Ascending aorta (tissue), 2 donors: ENCODE results near the gene RTEL1. TPM values are rescaled to one million over a fixed set of nuclear protein-coding genes. Genes with fewer than 3 reads are reported as not detected.
"Not testable (repeated sequence)": the region's sequence is repeated elsewhere in the genome, so short reads cannot be mapped to it uniquely, and the experiment has no call there.

Experiments
- DNase-seq, 2 donors: peaks; one replicate each; pipeline ENCODE4 v3.0.0-alpha.2; 2019; ENCODE audit warnings: low spot score in 2 of 2
- H3K27ac ChIP-seq, 2 donors: fragments of 200-600 bp; sonication (generic); one replicate each; pipeline ENCODE4 v1.5.1; 2016 to 2017; ENCODE audit warnings: mild to moderate bottlenecking in 1 of 2
- H3K27me3 ChIP-seq: fragments of 200-600 bp; sonication (generic); one replicate; pipeline ENCODE4 v1.5.1; 2017
- H3K36me3 ChIP-seq, 2 donors: fragments of 200-600 bp; sonication (generic); one replicate each; pipeline ENCODE4 v1.5.1; 2016
- H3K4me1 ChIP-seq, 2 donors: fragments of 200-600 bp; sonication (generic); one replicate each; pipeline ENCODE4 v1.5.1; 2016 to 2017; ENCODE audit warnings: mild to moderate bottlenecking in 1 of 2
- H3K4me3 ChIP-seq, 2 donors: fragments of 200-600 bp; sonication (generic); one replicate each; pipeline ENCODE4 v1.5.1; 2016 to 2017; ENCODE audit warnings: mild to moderate bottlenecking in 1 of 2
- H3K9me3 ChIP-seq, 2 donors: fragments of 200-600 bp; sonication (generic); one replicate each; pipeline ENCODE4 v1.5.1; 2016
- intact Hi-C: fragments of 100-400 bp; cut with DNase I; formaldehyde crosslinking; loops from one replicate; pipeline ENCODE4 v1.15.1; 2023
- total RNA-seq: library from RNA; depleted of rRNA; stranded (reverse); fragments of >200 nt; gene quantifications from one replicate; pipeline ENCODE4 v1.1.0, GENCODE V29; 2016
- TF ChIP-seq, protein P1 (sequence below), 3 experiments: fragments of 200-600 bp in 2 of 3; fragments of 450-650 bp in 1 of 3; sonication (generic) in 2 of 3; IDR thresholded peaks; one replicate each; pipeline ENCODE4 v1.5.1; 2016 to 2019; ENCODE audit warnings: antibody characterized with exemption in 3 of 3, mild to moderate bottlenecking in 1 of 3, moderate library complexity in 1 of 3

The RTEL1 gene
- total RNA-seq, 1 donor from 2014 or later, result 80.6 TPM

DNA sequence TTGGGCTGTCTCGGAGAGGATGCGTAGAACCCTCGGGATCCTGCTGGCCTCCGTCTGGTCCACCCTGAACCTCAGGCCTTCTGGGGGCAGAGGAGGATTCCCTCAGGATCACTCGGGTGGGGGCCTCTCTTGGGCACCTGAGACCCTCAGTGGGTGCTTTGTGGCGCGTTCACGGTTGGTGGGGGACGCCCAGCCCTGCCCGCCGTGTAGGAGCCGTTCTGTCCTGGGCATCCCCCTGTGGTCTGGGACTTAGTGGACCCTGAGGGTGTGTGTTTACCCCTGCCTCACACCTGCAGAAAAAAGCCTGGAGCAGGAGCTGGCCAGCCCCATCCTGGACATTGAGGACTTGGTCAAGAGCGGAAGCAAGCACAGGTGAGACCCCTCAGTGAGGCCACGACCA is 7.6 kb downstream of the RTEL1 start:
- Histone ChIP-seq H3K4me1 (no peaks in the 10 kb centered on the region), H3K36me3 (peaks cover 47 to 65% of the 10 kb centered on the region in 2 donors), H3K27me3 (no peaks in the 10 kb centered on the region), H3K4me3 (no peak overlapping the region), H3K27ac (no peak overlapping the region), H3K9me3 (no peaks in the 10 kb centered on the region)
- no peak for DNase-seq
- intact Hi-C loops, result no loop called here
- TF ChIP-seq, protein P1, sequence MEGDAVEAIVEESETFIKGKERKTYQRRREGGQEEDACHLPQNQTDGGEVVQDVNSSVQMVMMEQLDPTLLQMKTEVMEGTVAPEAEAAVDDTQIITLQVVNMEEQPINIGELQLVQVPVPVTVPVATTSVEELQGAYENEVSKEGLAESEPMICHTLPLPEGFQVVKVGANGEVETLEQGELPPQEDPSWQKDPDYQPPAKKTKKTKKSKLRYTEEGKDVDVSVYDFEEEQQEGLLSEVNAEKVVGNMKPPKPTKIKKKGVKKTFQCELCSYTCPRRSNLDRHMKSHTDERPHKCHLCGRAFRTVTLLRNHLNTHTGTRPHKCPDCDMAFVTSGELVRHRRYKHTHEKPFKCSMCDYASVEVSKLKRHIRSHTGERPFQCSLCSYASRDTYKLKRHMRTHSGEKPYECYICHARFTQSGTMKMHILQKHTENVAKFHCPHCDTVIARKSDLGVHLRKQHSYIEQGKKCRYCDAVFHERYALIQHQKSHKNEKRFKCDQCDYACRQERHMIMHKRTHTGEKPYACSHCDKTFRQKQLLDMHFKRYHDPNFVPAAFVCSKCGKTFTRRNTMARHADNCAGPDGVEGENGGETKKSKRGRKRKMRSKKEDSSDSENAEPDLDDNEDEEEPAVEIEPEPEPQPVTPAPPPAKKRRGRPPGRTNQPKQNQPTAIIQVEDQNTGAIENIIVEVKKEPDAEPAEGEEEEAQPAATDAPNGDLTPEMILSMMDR (IDR thresholded peaks at IDR 0.05), result no peak

DNA sequence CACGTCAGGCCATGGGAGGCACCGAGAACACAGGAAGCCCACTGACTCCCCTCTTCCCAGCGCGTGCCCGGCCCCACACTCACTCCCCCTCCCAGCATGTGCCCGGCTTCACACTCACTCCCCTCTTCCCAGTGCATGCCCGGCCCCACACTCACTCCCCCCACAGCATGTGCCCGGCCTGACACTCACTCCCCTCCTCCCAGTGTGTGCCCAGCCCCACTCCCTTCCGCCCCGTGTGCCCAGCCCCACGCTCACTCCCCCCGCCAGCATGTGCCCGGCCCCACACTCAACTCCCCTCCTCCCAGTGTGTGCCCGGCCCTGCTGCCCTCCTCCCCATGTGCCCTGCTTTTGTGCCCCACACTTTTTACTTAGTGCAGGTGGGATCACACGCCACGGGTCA is 9.7 kb downstream of the RTEL1 start:
- no peak for DNase-seq
- TF ChIP-seq, protein P1 (IDR thresholded peaks at IDR 0.05), result no peak
- H3K4me3 ChIP-seq, result no peak overlapping the region
- intact Hi-C loops, result no loop called here
- H3K36me3 ChIP-seq, result peaks cover 52 to 53% of the 10 kb centered on the region in 2 donors
- H3K4me1 ChIP-seq, result no peaks in the 10 kb centered on the region
- H3K9me3 ChIP-seq, result no peaks in the 10 kb centered on the region
- no peak overlapping the region for H3K27ac ChIP-seq
- H3K27me3 ChIP-seq, result no peaks in the 10 kb centered on the region

DNA sequence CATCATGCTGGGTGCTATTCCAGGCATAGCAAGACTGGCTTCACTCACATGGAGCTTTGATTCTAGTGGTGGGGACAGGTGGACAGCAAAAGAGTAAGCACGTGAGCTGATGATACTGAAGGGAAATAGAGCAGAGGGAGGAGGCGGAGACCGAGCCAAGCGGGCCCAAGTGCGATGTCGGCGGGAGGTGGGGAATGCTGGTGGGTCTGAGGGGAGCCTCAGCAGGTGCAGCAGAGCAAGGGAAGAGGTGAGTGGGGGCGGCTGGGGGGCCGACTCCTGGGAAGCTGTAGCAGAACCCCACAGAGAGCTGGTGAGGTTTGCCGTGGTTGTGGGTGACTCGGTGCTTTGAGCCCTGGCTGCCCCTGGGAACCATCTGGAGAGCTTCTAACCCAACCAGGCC is 10.2 kb downstream of the RTEL1 start:
- DNase-seq, result no peak
- TF ChIP-seq, protein P1 (IDR thresholded peaks at IDR 0.05), result no peak
- Histone ChIP-seq H3K9me3 (no peaks in the 10 kb centered on the region), H3K27me3 (no peaks in the 10 kb centered on the region), H3K27ac (no peak overlapping the region), H3K36me3 (peaks cover 51 to 53% of the 10 kb centered on the region in 2 donors), H3K4me3 (no peak overlapping the region), H3K4me1 (no peaks in the 10 kb centered on the region)
- intact Hi-C loops, result no loop called here

DNA sequence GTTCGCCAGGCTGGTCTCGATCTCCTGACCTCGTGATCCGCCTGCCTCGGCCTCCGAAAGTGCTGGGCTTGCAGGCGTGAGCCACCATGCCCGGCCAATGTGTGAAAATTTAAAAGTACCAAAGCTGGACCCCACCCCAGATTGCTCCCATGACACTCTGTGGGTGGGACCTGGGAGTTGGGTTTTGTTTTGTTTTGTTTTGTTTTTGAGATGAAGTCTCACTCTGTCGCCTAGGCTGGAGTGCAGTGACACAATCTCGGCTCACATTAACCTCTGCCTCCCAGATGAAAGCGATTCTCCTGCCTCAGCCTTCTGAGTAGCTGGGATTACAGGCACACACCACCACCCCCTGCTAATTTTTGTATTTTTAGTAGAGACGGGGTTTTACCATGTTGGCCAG is 13.6 kb downstream of the RTEL1 start:
- intact Hi-C loops, DNase-seq, H3K9me3 ChIP-seq, H3K27ac ChIP-seq, H3K27me3 ChIP-seq, H3K4me1 ChIP-seq, H3K4me3 ChIP-seq: not testable (repeated sequence)
- peaks cover 59 to 71% of the 10 kb centered on the region in 2 donors for H3K36me3 ChIP-seq

GRCh38 chr20:63672666-63673065 is 14.6 kb downstream of the RTEL1 start:
- H3K9me3 ChIP-seq, result no peaks in the 10 kb centered on the region
- TF ChIP-seq, protein P1 (IDR thresholded peaks at IDR 0.05), result no peak
- H3K36me3 ChIP-seq, result peaks cover 56 to 66% of the 10 kb centered on the region in 2 donors
- intact Hi-C loops, result no loop called here
- H3K4me1 ChIP-seq, result no peaks in the 10 kb centered on the region
- DNase-seq, result no peak
- H3K4me3 ChIP-seq, result no peak overlapping the region
- no peak overlapping the region for H3K27ac ChIP-seq
- H3K27me3 ChIP-seq, result no peaks in the 10 kb centered on the region

DNA sequence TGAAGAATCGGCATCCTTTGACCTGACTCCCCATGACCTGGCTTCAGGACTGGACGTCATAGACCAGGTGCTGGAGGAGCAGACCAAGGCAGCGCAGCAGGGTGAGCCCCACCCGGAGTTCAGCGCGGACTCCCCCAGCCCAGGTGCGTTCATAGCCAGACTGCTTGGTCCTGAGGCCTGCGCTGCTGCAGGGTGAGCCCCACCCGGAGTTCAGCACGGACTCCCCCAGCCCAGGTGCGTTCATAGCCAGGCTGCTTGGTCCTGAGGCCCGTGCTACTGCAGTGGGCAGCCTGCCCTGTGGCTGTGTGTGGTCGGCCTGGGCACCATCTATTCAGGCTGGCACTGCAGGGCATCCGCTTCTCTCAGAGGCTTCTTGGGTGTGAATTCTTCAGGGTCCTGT is 15.8 kb downstream of the RTEL1 start:
- TF ChIP-seq, protein P1 (IDR thresholded peaks at IDR 0.05), result no peak
- no peak for DNase-seq
- Histone ChIP-seq H3K4me1 (no peaks in the 10 kb centered on the region), H3K36me3 (peaks cover 55 to 56% of the 10 kb centered on the region in 2 donors), H3K27me3 (no peaks in the 10 kb centered on the region), H3K4me3 (no peak overlapping the region), H3K27ac (no peak overlapping the region), H3K9me3 (no peaks in the 10 kb centered on the region)
- intact Hi-C loops, result no loop called here
